NT2/D1 (cell line): Measurements from ENCODE around the gene AFAP1L1.

Experiments used
- SUZ12 ChIP-seq: IDR thresholded peaks from 2 replicates; pipeline ENCODE4 v1.6.1; 2011; ENCODE audit not compliant: insufficient read length, insufficient read depth; ENCODE audit errors: extremely low read depth
- YY1 ChIP-seq: IDR thresholded peaks from 2 replicates; pipeline ENCODE4 v1.6.1; 2011; ENCODE audit not compliant: insufficient read length, insufficient read depth
- ZNF274 ChIP-seq: IDR thresholded peaks from 2 replicates; pipeline ENCODE4 v1.6.1; 2011; ENCODE audit warnings: mild to moderate bottlenecking, low read depth, low read length

DNA sequence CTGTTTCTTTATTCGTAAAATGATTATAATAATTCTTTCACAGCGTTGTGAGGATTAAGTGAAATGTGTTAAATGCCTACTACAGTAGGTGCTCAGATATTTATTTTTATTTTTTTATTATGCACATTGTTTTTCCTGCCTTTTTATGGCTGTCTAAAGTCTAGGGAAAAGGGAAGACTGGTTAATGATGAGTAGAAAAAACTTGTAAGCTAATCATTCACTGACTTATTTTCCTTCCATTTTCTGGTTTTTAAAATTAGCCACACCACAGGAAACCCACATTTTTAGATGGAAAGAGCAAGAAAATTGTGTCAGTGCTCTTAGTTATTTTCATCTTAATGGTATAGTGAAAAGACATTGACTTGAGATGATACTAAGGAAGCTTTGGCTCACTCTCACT, 82.3 kb downstream of the AFAP1L1 start:
- TF ChIP-seq YY1 (no peak), ZNF274 (no peak), SUZ12 (no peak)
